Vagina (tissue), 2 donors: ENCODE measurements around the gene ZBTB20. TPM values are rescaled to one million over a fixed set of nuclear protein-coding genes. Genes with fewer than 3 reads are reported as not detected.

Experiments used
- DNase-seq, 2 donors: peaks; one replicate each; pipeline ENCODE4 v3.0.0-alpha.2; 2017; ENCODE audit errors: extremely low spot score in 2 of 2
- H3K27ac ChIP-seq: fragments of 200-600 bp; sonication (generic); one replicate; pipeline ENCODE4 v1.5.1; 2019
- H3K27me3 ChIP-seq: fragments of 200-600 bp; sonication (generic); one replicate; pipeline ENCODE4 v1.5.1; 2019
- H3K36me3 ChIP-seq, 2 donors: fragments of 200-600 bp; sonication (generic); one replicate each; pipeline ENCODE4 v1.5.1; 2017 to 2019
- H3K4me1 ChIP-seq: fragments of 200-600 bp; sonication (generic); one replicate; pipeline ENCODE4 v1.5.1; 2019
- H3K4me3 ChIP-seq, 2 donors: fragments of 200-600 bp; sonication (generic); 1 replicate in 1 of 2; 2 replicates in 1 of 2; pipeline ENCODE4 v1.5.1; 2016 to 2019
- H3K9me3 ChIP-seq: fragments of 200-600 bp; sonication (generic); one replicate; pipeline ENCODE4 v1.5.1; 2019
- CTCF ChIP-seq, 3 experiments: fragments of 450-650 bp in 2 of 3; fragments of 200-600 bp in 1 of 3; sonication (generic) in 1 of 3; IDR thresholded peaks; one replicate each; pipeline ENCODE4 v1.5.1; 2017 to 2019; ENCODE audit warnings: antibody characterized with exemption in 3 of 3, mild to moderate bottlenecking in 2 of 3, moderate library complexity in 2 of 3
- POLR2A ChIP-seq, 2 donors: fragments of 450-650 bp; IDR thresholded peaks; one replicate each; pipeline ENCODE4 v1.6.1; 2017; ENCODE audit warnings: antibody characterized with exemption in 2 of 2, mild to moderate bottlenecking in 2 of 2, moderate library complexity in 2 of 2
- POLR2AphosphoS5 ChIP-seq, 2 donors: sonication (generic); formaldehyde crosslinking; IDR thresholded peaks; one replicate each; pipeline ENCODE4 v1.9.0; 2017; ENCODE audit warnings: antibody characterized with exemption in 2 of 2, mild to moderate bottlenecking in 2 of 2, low read depth in 1 of 2; ENCODE audit not compliant: insufficient read depth in 1 of 2
- intact Hi-C: fragments of 100-400 bp; cut with DNase I; formaldehyde crosslinking; loops from one replicate; pipeline ENCODE4 v1.15.1; 2023
- microRNA counts, 2 donors: library from miRNA; unstranded; fragments of <30 nt; microRNA quantifications; one replicate each; lab custom pipeline; 2016 to 2017
- microRNA-seq: library from miRNA; unstranded; fragments of <30 nt; microRNA quantifications from one replicate; pipeline ENCODE4, GENCODE V29; 2017; ENCODE audit warnings: borderline number of aligned reads, borderline replicate concordance
- small RNA-seq: library from RNA; depleted of rRNA; stranded (forward); fragments of <200 nt; gene quantifications from one replicate; pipeline ENCODE3, GENCODE V24; 2016
- total RNA-seq: library from RNA; depleted of rRNA; stranded (reverse); fragments of >200 nt; gene quantifications from one replicate; pipeline ENCODE4 v1.2.3, GENCODE V29; 2016

The ZBTB20 gene
- total RNA-seq, 1 donor from 2014 or later, result 64.8 TPM

DNA sequence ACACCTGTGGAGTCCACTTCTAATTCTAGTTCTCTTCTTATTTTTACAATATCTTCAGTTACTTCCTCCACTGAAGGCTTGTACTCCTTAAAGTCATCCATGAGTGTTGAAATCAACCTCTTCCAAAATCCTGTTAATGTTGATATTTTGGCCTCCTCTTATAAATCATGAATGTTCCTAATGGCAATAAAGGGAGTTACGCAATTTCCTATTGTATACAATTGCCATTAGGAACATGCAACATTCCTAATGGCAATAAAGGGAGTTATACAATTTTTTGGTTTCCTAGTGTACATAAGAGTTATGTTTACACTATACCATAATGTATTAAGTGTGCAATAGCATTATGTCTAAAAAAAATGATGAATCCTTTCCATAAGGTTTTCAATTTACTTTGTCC is 862.4 kb downstream of the ZBTB20 start:
- H3K27ac ChIP-seq, result no peak overlapping the region
- intact Hi-C loops, result no loop called here
- H3K4me1 ChIP-seq, result no peaks in the 10 kb centered on the region
- H3K27me3 ChIP-seq, result no peaks in the 10 kb centered on the region
- no peak overlapping the region for H3K4me3 ChIP-seq
- no peaks in the 10 kb centered on the region for H3K9me3 ChIP-seq
- H3K36me3 ChIP-seq, result no peaks in the 10 kb centered on the region
- no peak for DNase-seq
- TF ChIP-seq POLR2AphosphoS5 (IDR thresholded peaks at IDR 0.05; ENCODE audit: insufficient read depth in 1 of 2, low read depth in 1 of 2) (no peak), POLR2A (IDR thresholded peaks at IDR 0.05) (no peak), CTCF (IDR thresholded peaks at IDR 0.05) (no peak)

MicroRNAs within 50 kb of the gene (microRNA counts, 767-probe panel; counts per million panel counts)
- 238 to 261 counts per million in 2 donors for microRNA hsa-miR-568 (lab: Ali Mortazavi, UCI)

Small RNA genes within 50 kb of the gene (microRNA-seq; reads per million reads assigned to microRNA genes)
- gene MIR4796, result 2.9 reads per million

Small RNA genes within 50 kb of the gene (small RNA-seq; reads per million reads assigned to genes)
- gene MIR4796, result not detected
